SK-N-MC (cell line): ENCODE measurements around the gene LENG9.

ENCODE experiments used
- EZH2 ChIP-seq: fragments of 200-600 bp; sonication (generic); IDR thresholded peaks from one replicate; pipeline ENCODE4 v1.6.1; 2017; ENCODE audit warnings: antibody characterized with exemption
- FOXP2 ChIP-seq: optimal IDR thresholded peaks from 2 replicates; pipeline ENCODE3; 2011; ENCODE audit warnings: mild to moderate bottlenecking, moderate library complexity; ENCODE audit not compliant: insufficient read depth; ENCODE audit errors: extremely low read length, control extremely low read depth
- POLR2AphosphoS5 ChIP-seq: IDR thresholded peaks from 2 replicates; pipeline ENCODE4 v1.6.1; 2012; ENCODE audit warnings: mild to moderate bottlenecking, low read depth, low read length, borderline replicate concordance

- TF ChIP-seq EZH2 (no peak), POLR2AphosphoS5 (no peak), FOXP2 (no peak)
These were observed 49.4 kb downstream of the LENG9 start for GRCh38 chr19:54414156-54414555.
